Naive thymus-derived CD8-positive, alpha-beta T cell (primary cell): ENCODE measurements around the gene SAXO2. TPM values are rescaled to one million over a fixed set of nuclear protein-coding genes. Genes with fewer than 3 reads are reported as not detected.
"Not testable (repeated sequence)": the region's sequence is repeated elsewhere in the genome, so short reads cannot be mapped to it uniquely, and the experiment has no call there.

Experiments
- ATAC-seq, 2 donors: fragments of 150-1000 bp; cut with Tn5 transposase in 1 of 2; sonication (Bioruptor Pico), chemical (Tn5 transposase) in 1 of 2; 1 replicate in 1 of 2; 2 replicates in 1 of 2; pipeline ENCODE4 v1.10.0; 2021; ENCODE audit warnings: mild to moderate bottlenecking in 2 of 2, moderate library complexity in 2 of 2
- POLR2A ChIA-PET: fragments of 350-600 bp; sonication (Branson Sonifier 250); formaldehyde crosslinking; loops from one replicate; lab custom pipeline; 2021; ENCODE audit warnings: antibody characterized with exemption; lab: Charles Lee
- DNase-seq, 10 donors: peaks; one replicate each; pipeline versions ENCODE4 v3.0.0 to v3.0.0-alpha.2; 2020 to 2022
- H3K27ac Mint-ChIP-seq, 10 donors: one replicate each; pipeline ENCODE4 v1.8.0; 2020 to 2022; ENCODE audit warnings: mild to moderate bottlenecking in 10 of 10, mixed read lengths in 10 of 10, moderate library complexity in 4 of 10, inconsistent platforms in 1 of 10
- H3K27me3 Mint-ChIP-seq, 5 donors: one replicate each; pipeline ENCODE4 v1.8.0; 2021 to 2022; ENCODE audit warnings: mixed read lengths in 5 of 5
- H3K36me3 Mint-ChIP-seq, 3 donors: one replicate each; pipeline ENCODE4 v1.8.0; 2020 to 2022; ENCODE audit warnings: mixed read lengths in 3 of 3, mild to moderate bottlenecking in 2 of 3, inconsistent platforms in 1 of 3
- H3K4me1 Mint-ChIP-seq, 4 donors: one replicate each; pipeline ENCODE4 v1.8.0; 2021 to 2022; ENCODE audit warnings: mixed read lengths in 4 of 4
- H3K4me3 Mint-ChIP-seq, 10 donors: one replicate each; pipeline ENCODE4 v1.8.0; 2020 to 2022; ENCODE audit warnings: mild to moderate bottlenecking in 10 of 10, mixed read lengths in 10 of 10, moderate library complexity in 6 of 10, inconsistent platforms in 1 of 10
- H3K9me3 Mint-ChIP-seq, 9 donors: one replicate each; pipeline ENCODE4 v1.8.0; 2020 to 2022; ENCODE audit warnings: mixed read lengths in 9 of 9, mild to moderate bottlenecking in 3 of 9, inconsistent platforms in 1 of 9, moderate library complexity in 1 of 9
- polyA plus RNA-seq, 3 donors: library from polyadenylated mRNA; unstranded; fragments of 300-500 nt; fragmentation: Illumina TruSeq; gene quantifications; one replicate each; pipeline ENCODE4 v1.2.3, GENCODE V29; 2021
- total RNA-seq, 8 experiments: library from RNA in 2 of 8; stranded (reverse) in 2 of 8; gene quantifications; one replicate each; pipeline ENCODE4 v1.2.3 and lab custom pipeline; 2021 to 2026

Gene SAXO2
- total and polyA plus RNA-seq, 5 experiments from 2014 or later: 2.1 to 5.1 (median 3.0) TPM; not detected in 1

DNA sequence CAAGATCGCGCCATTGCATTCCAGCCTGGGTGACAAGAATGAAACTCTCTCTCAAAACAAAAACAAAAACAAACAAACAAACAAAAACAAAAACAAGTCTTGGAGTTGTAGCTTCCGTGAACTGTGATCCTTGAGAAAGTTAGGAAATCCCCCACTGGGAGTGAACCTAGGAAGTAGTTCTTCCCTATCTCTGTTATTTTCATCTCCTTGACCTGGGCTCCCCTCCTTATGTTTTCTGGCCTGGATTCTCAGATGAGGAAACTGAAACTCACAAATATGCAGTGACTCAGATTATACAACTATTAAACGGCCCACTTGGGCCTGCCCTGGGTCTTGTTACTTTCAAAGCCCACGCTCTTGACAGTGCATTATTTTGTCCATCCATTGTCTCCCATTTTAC is 29.7 kb downstream of the SAXO2 start:
- peaks cover 9 to 17% (median 13%) of the 10 kb centered on the region in 4 donors for H3K4me1 Mint-ChIP-seq
- H3K27me3 Mint-ChIP-seq: no peaks in the 10 kb centered on the region
- peaks cover 0 to 16% (median 10%) of the 10 kb centered on the region in 3 donors for H3K36me3 Mint-ChIP-seq
- peak overlapping the region in 2 of 10 donors; percentile 5 to 11 for H3K27ac Mint-ChIP-seq
- DNase-seq (no peak), ATAC-seq (no peak)
- H3K9me3 Mint-ChIP-seq: peaks cover 7 to 25% (median 17%) of the 10 kb centered on the region in 9 donors
- POLR2A ChIA-PET: no interaction called here
- no peak overlapping the region for H3K4me3 Mint-ChIP-seq

DNA sequence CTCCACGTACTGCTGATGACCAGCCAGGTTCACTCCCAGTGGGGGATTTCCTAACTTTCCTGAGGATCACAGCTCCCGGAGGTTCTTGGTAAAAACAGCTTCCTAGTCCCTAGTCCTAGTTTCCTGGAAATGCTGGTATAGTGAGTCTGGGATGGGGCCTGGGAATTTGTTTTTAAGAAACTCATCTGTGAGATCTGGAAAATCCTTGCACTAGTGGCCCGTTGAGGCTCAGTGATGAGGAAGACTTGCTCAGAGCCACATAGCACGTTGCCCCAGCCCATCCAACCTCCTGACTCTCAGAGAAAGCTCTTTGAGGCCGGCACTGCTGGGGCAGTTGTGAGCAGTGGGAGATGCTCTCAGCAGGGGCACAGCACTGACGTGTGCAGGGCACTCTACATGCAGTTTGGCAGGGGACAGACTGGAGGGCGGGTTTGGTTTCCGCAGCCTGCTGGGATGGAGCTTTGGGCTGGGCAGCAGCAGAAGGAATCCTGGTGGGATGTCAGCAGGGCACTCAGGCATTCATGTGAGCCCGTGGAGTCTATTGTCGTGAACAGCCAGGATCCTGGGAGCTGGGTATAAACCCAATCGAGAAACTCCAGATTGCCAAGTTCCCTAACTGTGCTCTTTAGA is 31.6 kb downstream of the SAXO2 start:
- Mint-ChIP-seq H3K27ac (peak overlapping the region in 2 of 10 donors; percentile 37 to 51), H3K27me3 (no peaks in the 10 kb centered on the region), H3K9me3 (peaks cover 2 to 16% (median 9%) of the 10 kb centered on the region in 9 donors), H3K36me3 (peaks cover 0 to 10% (median 8%) of the 10 kb centered on the region in 3 donors), H3K4me3 (no peak overlapping the region), H3K4me1 (peaks cover 9 to 27% (median 17%) of the 10 kb centered on the region in 4 donors)
- POLR2A ChIA-PET: no interaction called here
- ATAC-seq (no peak), DNase-seq (no peak)

DNA sequence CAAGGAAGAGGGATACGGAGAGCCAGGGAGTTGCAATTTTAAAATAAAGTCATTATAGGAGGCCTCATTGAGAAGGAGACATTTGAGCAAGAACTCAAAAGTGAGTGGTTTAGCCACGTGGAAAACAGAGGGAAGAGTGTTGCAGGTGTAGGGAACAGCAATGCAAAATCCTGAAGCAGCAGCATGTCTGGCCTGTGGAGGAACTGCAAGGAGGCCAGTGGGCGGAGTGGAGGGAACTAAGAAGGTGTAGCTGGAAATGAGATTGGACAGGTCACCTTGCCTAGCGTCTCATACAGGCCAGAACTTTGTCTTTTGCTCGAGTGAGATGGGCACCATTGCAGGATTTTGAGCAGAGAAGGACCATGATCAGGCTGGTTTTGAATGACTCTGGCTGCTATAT is 34.9 kb downstream of the SAXO2 start:
- ATAC-seq (no peak), DNase-seq (no peak)
- POLR2A ChIA-PET: interaction anchor here (2.5 kb wide), 1 partner anchor 10 kb away, joined by 11 read pairs; no protein-coding TSS in a partner anchor
- H3K27ac Mint-ChIP-seq: peak overlapping the region; percentile 29 to 92 (median 80)
- no peaks in the 10 kb centered on the region for H3K9me3 Mint-ChIP-seq
- H3K36me3 Mint-ChIP-seq: no peaks in the 10 kb centered on the region
- peak overlapping the region in 8 of 10 donors; percentile 16 to 72 (median 56) for H3K4me3 Mint-ChIP-seq
- peaks cover 6 to 22% (median 13%) of the 10 kb centered on the region in 4 donors for H3K4me1 Mint-ChIP-seq
- no peaks in the 10 kb centered on the region for H3K27me3 Mint-ChIP-seq

DNA sequence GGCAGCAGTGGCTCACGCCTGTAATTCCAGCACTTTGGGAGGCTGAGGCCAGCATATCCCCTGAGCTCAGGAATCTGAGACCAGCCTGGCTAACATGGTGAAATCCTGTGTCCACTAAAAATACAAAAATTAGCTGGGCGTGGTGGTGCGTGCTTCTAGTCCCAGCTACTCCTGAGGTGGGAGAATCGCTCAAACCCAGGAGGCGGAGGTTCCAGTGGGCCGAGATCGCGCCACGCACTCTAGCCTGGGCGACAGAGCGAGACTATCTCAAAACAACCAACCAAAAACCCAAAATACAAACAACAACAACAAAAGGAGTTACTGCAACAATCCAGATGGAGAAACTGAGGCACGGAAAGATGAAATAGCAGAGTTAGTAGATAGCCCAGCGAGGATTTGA is 35.4 kb downstream of the SAXO2 start:
- Mint-ChIP-seq H3K4me3 (peak overlapping the region; percentile 22 to 73 (median 62)), H3K4me1 (peaks cover 6 to 22% (median 13%) of the 10 kb centered on the region in 4 donors), H3K36me3 (no peaks in the 10 kb centered on the region), H3K9me3 (no peaks in the 10 kb centered on the region), H3K27me3 (no peaks in the 10 kb centered on the region), H3K27ac (peak overlapping the region; percentile 29 to 92 (median 80))
- ATAC-seq (no peak), DNase-seq (peak in 1 of 10 donors; percentile 57)
- POLR2A ChIA-PET: interaction anchor here (1.1 to 2.5 kb wide), 2 partner anchors 11 kb away, joined by 5 to 11 read pairs; no protein-coding TSS in a partner anchor

DNA sequence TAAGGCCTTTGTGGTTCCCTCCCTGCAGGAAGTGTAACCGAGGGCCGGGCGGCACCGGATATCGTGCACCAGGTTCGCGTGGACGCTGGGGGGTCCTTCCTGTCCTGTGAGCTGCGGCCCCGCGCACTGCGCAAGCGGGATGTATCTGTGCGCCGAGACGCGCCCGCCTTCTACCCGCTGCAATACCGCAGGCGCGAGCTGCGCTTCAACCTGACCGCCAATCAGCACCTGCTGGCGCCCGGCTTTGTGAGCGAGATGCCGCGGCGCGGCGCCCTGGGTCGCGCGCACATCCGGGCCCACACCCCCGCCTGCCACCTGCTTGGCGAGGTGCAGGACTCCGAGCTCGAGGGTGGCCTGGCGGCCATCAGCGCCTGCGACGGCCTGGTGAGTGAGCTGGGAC is 35.9 kb downstream of the SAXO2 start:
- no peaks in the 10 kb centered on the region for H3K36me3 Mint-ChIP-seq
- DNase-seq (peak; percentile 38 to 83 (median 62)), ATAC-seq (peak; percentile 96 to 98)
- POLR2A ChIA-PET: interaction anchor here (0.8 to 2.5 kb wide), 3 partner anchors 11 to 36 kb away, joined by 3 to 11 read pairs (median 5); partner anchors contain the start of genes EFL1 and SAXO2
- peak overlapping the region; percentile 26 to 72 (median 60) for H3K4me3 Mint-ChIP-seq
- H3K9me3 Mint-ChIP-seq: no peaks in the 10 kb centered on the region
- H3K4me1 Mint-ChIP-seq: peaks cover 8 to 22% (median 13%) of the 10 kb centered on the region in 4 donors
- H3K27me3 Mint-ChIP-seq: no peaks in the 10 kb centered on the region
- H3K27ac Mint-ChIP-seq: peak overlapping the region in 9 of 10 donors; percentile 29 to 92 (median 82)

DNA sequence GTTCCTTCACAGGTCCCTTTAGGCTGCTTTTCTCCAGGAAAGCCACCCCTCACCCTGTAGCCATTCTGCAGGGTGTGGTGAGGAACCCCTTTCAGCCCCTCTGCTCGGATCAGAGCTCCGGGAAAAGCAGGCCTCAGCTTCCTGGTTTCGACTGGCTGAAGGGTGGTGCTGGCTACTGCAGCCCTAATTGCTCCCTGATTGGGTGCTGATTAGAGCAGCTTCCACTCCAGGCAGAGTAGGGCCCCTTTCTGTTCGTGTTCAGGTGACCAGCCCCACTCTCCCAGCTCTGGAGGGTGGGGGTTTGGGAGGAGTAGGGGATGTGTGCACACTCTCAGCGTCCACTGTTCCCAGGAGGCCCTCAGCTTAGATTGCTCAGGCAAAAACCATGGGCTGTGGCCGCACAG is 36.9 kb downstream of the SAXO2 start:
- DNase-seq, H3K27me3 Mint-ChIP-seq, ATAC-seq, H3K27ac Mint-ChIP-seq, H3K9me3 Mint-ChIP-seq, H3K36me3 Mint-ChIP-seq, H3K4me3 Mint-ChIP-seq: not testable (repeated sequence)
- H3K4me1 Mint-ChIP-seq: peaks cover 8 to 22% (median 14%) of the 10 kb centered on the region in 4 donors
- POLR2A ChIA-PET: interaction anchor here (0.6 to 2.5 kb wide), 3 partner anchors 12 to 251 kb away, joined by 3 to 11 read pairs (median 3); no protein-coding TSS in a partner anchor

DNA sequence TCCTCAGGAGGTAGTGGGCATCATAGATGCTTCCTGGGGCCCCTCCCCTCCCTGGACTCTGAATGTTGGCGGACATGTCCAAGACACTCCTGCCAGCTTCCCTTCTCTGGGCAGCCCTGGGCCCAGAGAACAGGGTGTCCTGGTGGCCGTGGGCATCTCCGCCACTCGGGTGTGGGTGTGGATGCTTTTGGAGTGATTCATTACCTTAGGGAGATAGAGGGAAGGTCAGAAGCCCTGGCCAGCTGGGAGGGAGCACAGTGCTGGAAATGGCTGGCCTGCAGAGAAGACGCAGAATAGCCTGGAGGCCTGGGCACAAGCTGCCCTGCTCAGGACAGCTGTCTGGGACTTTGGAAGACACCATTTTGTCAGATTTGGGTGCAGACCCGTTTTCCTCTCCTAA is 37.7 kb downstream of the SAXO2 start:
- peaks cover 9 to 22% (median 14%) of the 10 kb centered on the region in 4 donors for H3K4me1 Mint-ChIP-seq
- H3K9me3 Mint-ChIP-seq, H3K4me3 Mint-ChIP-seq, H3K27me3 Mint-ChIP-seq, ATAC-seq, POLR2A ChIA-PET, DNase-seq, H3K36me3 Mint-ChIP-seq: not testable (repeated sequence)
- H3K27ac Mint-ChIP-seq: peak overlapping the region in 3 of 10 donors; percentile 11 to 66 (median 37)

DNA sequence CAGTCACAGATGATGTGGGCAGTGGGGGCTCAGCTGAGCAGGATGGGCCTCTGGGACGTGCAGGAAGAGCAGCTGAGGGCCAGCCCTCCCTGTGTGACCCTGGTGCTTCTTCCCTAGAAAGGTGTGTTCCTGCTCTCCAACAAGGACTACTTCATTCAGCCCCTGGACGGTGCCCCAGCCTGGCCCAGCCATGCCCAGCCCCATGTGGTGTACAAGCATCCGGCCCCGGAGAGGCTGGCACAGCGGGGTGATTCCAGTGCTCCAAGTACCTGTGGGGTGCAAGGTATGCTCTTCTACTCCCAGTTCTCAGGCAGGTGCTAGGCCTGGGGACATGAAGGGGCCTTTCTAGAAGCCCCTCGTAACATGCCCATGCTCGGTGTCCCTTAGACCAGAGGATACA is 38.3 kb downstream of the SAXO2 start:
- Mint-ChIP-seq H3K27ac (peak overlapping the region in 2 of 10 donors; percentile 37 to 47), H3K4me1 (peaks cover 9 to 22% (median 14%) of the 10 kb centered on the region in 4 donors), H3K9me3 (no peaks in the 10 kb centered on the region), H3K36me3 (no peaks in the 10 kb centered on the region), H3K4me3 (no peak overlapping the region), H3K27me3 (no peaks in the 10 kb centered on the region)
- no peak for ATAC-seq
- no peak for DNase-seq
- POLR2A ChIA-PET: no interaction called here

DNA sequence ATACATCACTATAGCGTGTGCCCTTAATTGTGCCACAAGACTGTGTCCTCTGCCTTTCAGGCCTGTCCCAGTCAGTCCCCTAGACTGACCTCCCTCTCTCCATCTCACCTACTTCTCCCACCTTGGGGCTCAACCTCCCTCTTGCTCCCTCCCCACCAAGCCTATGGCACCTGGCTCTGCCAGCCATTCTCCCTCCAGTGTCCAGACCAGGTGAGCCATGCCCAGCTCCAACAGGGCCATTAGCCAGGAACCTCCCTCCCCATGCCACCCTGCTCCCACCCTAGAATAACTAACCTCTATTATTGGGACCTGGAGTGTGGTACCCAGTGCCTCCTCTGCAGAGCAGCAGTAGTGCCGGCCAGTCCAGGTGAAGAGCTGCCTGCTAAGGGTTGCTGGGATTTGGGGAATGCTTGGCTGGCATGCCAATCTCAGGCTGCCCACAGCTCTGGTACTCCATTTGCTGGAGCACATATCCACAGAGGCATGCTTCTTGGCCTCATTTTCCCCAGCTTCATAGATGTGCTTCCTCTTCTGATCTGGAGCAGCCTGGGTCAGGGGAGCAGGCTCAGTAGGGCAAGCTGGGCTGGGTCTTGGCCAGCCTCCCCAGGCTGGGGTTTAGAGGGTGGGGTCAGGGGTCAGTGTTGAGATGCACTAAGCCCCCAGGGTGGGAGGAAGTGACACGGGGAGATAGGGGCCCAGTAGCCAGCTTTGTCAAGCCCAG is 38.8 kb downstream of the SAXO2 start:
- no peak for ATAC-seq
- Mint-ChIP-seq H3K27me3 (no peaks in the 10 kb centered on the region), H3K4me3 (no peak overlapping the region), H3K36me3 (no peaks in the 10 kb centered on the region), H3K27ac (peak overlapping the region in 2 of 10 donors; percentile 26 to 60), H3K9me3 (no peaks in the 10 kb centered on the region), H3K4me1 (peaks cover 9 to 22% (median 14%) of the 10 kb centered on the region in 4 donors)
- POLR2A ChIA-PET: no interaction called here
- no peak for DNase-seq

DNA sequence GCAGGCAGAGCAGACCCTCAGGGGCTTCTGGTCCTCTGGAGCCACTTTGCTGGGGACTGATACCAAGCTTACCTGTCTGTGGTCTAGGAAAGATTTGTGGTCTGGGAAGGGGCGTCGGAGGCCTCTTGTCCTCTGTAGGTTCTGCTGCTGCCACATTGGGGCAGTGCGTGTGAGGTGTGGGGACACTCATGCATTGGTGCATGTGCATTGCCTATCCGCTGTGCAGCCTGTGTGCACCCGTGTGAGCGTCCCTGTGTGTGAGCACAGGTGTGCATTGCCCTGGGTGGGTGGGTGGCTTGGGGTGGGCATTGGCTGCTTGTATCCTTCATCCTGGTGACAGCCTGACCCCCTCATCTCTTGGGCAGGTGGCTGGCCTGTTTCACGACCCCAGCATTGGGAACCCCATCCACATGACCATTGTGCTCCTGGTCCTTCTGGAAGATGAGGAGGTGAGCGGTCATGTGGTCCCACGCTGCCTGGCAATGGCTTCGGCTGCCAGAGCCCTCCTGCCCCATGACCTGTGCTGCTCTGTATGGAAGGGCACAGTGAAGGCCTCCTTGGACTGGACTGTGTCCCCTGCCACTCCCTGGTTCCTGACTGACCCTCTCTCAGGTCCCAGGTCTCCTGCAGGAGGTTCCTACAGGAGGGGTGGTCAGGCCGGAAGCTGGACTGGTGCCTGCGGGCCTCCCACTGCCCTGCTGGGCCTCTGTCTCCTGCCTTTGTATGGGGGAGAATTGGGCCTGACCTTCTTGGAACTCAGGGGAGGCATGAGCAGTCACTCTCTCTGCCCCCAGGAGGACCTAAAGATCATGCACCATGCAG is 41.5 kb downstream of the SAXO2 start:
- H3K4me1 Mint-ChIP-seq: peaks cover 0 to 3% (median 2%) of the 10 kb centered on the region in 4 donors
- H3K4me3 Mint-ChIP-seq: no peak overlapping the region
- H3K27me3 Mint-ChIP-seq: no peaks in the 10 kb centered on the region
- peak overlapping the region in 1 of 10 donors; percentile 11 for H3K27ac Mint-ChIP-seq
- H3K36me3 Mint-ChIP-seq: no peaks in the 10 kb centered on the region
- no peaks in the 10 kb centered on the region for H3K9me3 Mint-ChIP-seq
- ATAC-seq (no peak), DNase-seq (no peak)
- POLR2A ChIA-PET: no interaction called here

DNA sequence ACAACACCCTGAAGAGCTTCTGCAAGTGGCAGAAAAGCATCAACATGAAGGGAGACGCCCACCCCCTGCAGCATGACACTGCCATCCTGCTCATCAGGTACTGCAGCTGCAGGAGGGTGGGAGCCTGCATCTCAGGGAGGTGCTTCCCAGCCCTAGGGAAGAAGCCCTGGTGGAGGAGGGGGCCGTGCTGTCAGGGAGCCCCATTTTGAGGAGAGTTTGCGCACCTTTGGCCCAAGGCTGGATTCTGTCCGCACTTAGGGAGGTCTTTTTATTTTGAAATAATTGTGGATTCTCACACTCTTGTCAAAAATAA is 42.1 kb downstream of the SAXO2 start:
- no peaks in the 10 kb centered on the region for H3K9me3 Mint-ChIP-seq
- no peak overlapping the region for H3K4me3 Mint-ChIP-seq
- DNase-seq: no peak
- peak overlapping the region in 3 of 10 donors; percentile 37 to 60 (median 56) for H3K27ac Mint-ChIP-seq
- H3K36me3 Mint-ChIP-seq: no peaks in the 10 kb centered on the region
- H3K27me3 Mint-ChIP-seq: no peaks in the 10 kb centered on the region
- no peak for ATAC-seq
- peaks cover 0 to 3% (median 2%) of the 10 kb centered on the region in 4 donors for H3K4me1 Mint-ChIP-seq
- POLR2A ChIA-PET: no interaction called here

DNA sequence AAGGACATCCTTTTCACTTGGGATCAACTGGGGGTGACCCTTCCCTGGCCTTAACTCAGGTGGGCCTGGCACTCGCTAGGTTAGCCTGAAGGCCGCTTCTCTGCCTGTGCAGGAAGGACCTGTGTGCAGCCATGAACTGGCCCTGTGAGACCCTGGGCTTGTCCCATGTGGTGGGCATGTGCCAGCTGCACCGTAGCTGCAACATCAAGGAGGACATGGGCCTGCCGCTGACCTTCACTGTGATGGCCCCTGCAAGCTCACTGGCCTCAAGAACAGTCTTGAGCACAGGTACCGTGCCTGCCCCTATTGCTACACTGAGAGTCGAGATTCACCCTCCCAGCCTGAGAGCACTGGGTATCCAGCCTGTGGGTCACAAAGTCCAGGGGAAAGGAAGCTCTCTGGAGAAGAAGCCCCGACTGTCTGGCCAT is 43.0 kb downstream of the SAXO2 start:
- Mint-ChIP-seq H3K4me1 (peaks cover 0 to 3% (median 2%) of the 10 kb centered on the region in 4 donors), H3K9me3 (peaks cover 0 to 5% (median 3%) of the 10 kb centered on the region in 9 donors), H3K36me3 (peaks cover 2 to 4% (median 3%) of the 10 kb centered on the region in 3 donors), H3K27me3 (no peaks in the 10 kb centered on the region), H3K27ac (no peak overlapping the region), H3K4me3 (no peak overlapping the region)
- ATAC-seq (no peak), DNase-seq (no peak)
- POLR2A ChIA-PET: no interaction called here
